Osteoblast (primary cell): ENCODE data around the gene NDRG4. TPM values are rescaled to one million over a fixed set of nuclear protein-coding genes. Genes with fewer than 3 reads are reported as not detected.

Experiments used
- DNase-seq: peaks from one replicate; pipeline ENCODE4 v3.0.0; 2011; ENCODE audit warnings: low spot score, mixed read lengths; ENCODE audit not compliant: insufficient read length; ENCODE audit errors: missing footprints
- H2AFZ ChIP-seq: 2 replicates; pipeline ENCODE4 v1.6.0; 2011; ENCODE audit warnings: mild to moderate bottlenecking, low read length
- H3K27ac ChIP-seq: 2 replicates; pipeline ENCODE4 v1.5.1; 2011; ENCODE audit warnings: mild to moderate bottlenecking, low read depth, low read length, moderate library complexity
- H3K27me3 ChIP-seq: 2 replicates; pipeline ENCODE4 v1.6.0; 2012; ENCODE audit warnings: mild to moderate bottlenecking, control low read depth, inconsistent platforms, low read length, moderate library complexity; ENCODE audit not compliant: insufficient read depth
- H3K36me3 ChIP-seq: 2 replicates; pipeline ENCODE4 v1.5.1; 2011; ENCODE audit warnings: mild to moderate bottlenecking, low read length, control low read depth, moderate library complexity; ENCODE audit not compliant: insufficient read depth
- H3K4me1 ChIP-seq: 2 replicates; pipeline ENCODE4 v1.5.1; 2011; ENCODE audit warnings: mild to moderate bottlenecking, low read length, control low read depth, moderate library complexity; ENCODE audit not compliant: insufficient read depth
- H3K4me2 ChIP-seq: 2 replicates; pipeline ENCODE4 v1.6.0; 2011; ENCODE audit warnings: mild to moderate bottlenecking, low read length; ENCODE audit not compliant: insufficient read depth
- H3K4me3 ChIP-seq: fragments of 200-600 bp; sonication (generic); 3 replicates; pipeline ENCODE4 v1.5.1; 2012; ENCODE audit warnings: mild to moderate bottlenecking, low read length, inconsistent platforms; ENCODE audit not compliant: insufficient read depth
- H3K79me2 ChIP-seq: 2 replicates; pipeline ENCODE4 v1.6.0; 2012; ENCODE audit warnings: mild to moderate bottlenecking, low read length, control low read depth, inconsistent platforms; ENCODE audit not compliant: insufficient read depth
- H3K9me3 ChIP-seq: 2 replicates; pipeline ENCODE4 v1.5.1; 2011; ENCODE audit warnings: low read depth, low read length, control low read depth
- H4K20me1 ChIP-seq: 2 replicates; pipeline ENCODE4 v1.6.0; 2012; ENCODE audit warnings: mild to moderate bottlenecking, low read length, control low read depth; ENCODE audit not compliant: insufficient read depth
- CTCF ChIP-seq: IDR thresholded peaks from 2 replicates; pipeline ENCODE4 v1.5.1; 2011; ENCODE audit warnings: mild to moderate bottlenecking, low read depth, low read length, moderate library complexity; ENCODE audit errors: extremely low read depth
- total RNA-seq: library from RNA; depleted of rRNA; stranded (reverse); fragments of >200 nt; gene quantifications from 2 replicates; pipeline ENCODE4 v1.2.3, GENCODE V29; 2012

NDRG4 gene
- total RNA-seq, 1 donor: 8.0 TPM

- Histone ChIP-seq H3K27ac (peak overlapping the region; percentile 79), H3K4me3 (peak overlapping the region; percentile 57), H2AFZ (peak overlapping the region; percentile 86), H3K9me3 (no peaks in the 10 kb centered on the region), H3K79me2 (no peaks in the 10 kb centered on the region), H4K20me1 (no peaks in the 10 kb centered on the region), H3K36me3 (no peaks in the 10 kb centered on the region), H3K4me1 (peaks cover 6% of the 10 kb centered on the region), H3K27me3 (no peaks in the 10 kb centered on the region), H3K4me2 (peak overlapping the region; percentile 72)
- TF ChIP-seq CTCF: no peak
- no peak for DNase-seq
Measured at GRCh38 chr16:58495521-58496331, 4.2 kb upstream of the NDRG4 start.

- Histone ChIP-seq H4K20me1 (peaks cover 1% of the 10 kb centered on the region), H3K9me3 (no peaks in the 10 kb centered on the region), H3K4me2 (no peak overlapping the region), H3K4me3 (no peak overlapping the region), H3K27me3 (no peaks in the 10 kb centered on the region), H2AFZ (no peak overlapping the region), H3K79me2 (no peaks in the 10 kb centered on the region), H3K36me3 (no peaks in the 10 kb centered on the region), H3K4me1 (peaks cover 13% of the 10 kb centered on the region), H3K27ac (no peak overlapping the region)
- peak; percentile 29 for DNase-seq
- TF ChIP-seq CTCF: no peak
Measured at GRCh38 chr16:58497468-58497867, 2.5 kb upstream of the NDRG4 start.

- Histone ChIP-seq H3K9me3 (no peaks in the 10 kb centered on the region), H3K27me3 (no peaks in the 10 kb centered on the region), H2AFZ (no peak overlapping the region), H3K4me3 (no peak overlapping the region), H3K4me1 (peaks cover 13% of the 10 kb centered on the region), H3K27ac (no peak overlapping the region), H3K4me2 (no peak overlapping the region), H3K79me2 (no peaks in the 10 kb centered on the region), H4K20me1 (peaks cover 3% of the 10 kb centered on the region), H3K36me3 (no peaks in the 10 kb centered on the region)
- DNase-seq: peak; percentile 50
- no peak for TF ChIP-seq CTCF
Measured at GRCh38 chr16:58497935-58498334, 2.0 kb upstream of the NDRG4 start.

- H4K20me1 ChIP-seq: peaks cover 3% of the 10 kb centered on the region
- no peaks in the 10 kb centered on the region for H3K36me3 ChIP-seq
- no peaks in the 10 kb centered on the region for H3K79me2 ChIP-seq
- H3K27me3 ChIP-seq: no peaks in the 10 kb centered on the region
- H3K4me1 ChIP-seq: peaks cover 13% of the 10 kb centered on the region
- no peak overlapping the region for H2AFZ ChIP-seq
- no peaks in the 10 kb centered on the region for H3K9me3 ChIP-seq
- no peak overlapping the region for H3K4me3 ChIP-seq
- no peak for DNase-seq
- no peak overlapping the region for H3K27ac ChIP-seq
- no peak overlapping the region for H3K4me2 ChIP-seq
- TF ChIP-seq CTCF: no peak
Measured at GRCh38 chr16:58498341-58499091, 1.4 kb upstream of the NDRG4 start.
